ENCODE results near the gene IL34.

DNA sequence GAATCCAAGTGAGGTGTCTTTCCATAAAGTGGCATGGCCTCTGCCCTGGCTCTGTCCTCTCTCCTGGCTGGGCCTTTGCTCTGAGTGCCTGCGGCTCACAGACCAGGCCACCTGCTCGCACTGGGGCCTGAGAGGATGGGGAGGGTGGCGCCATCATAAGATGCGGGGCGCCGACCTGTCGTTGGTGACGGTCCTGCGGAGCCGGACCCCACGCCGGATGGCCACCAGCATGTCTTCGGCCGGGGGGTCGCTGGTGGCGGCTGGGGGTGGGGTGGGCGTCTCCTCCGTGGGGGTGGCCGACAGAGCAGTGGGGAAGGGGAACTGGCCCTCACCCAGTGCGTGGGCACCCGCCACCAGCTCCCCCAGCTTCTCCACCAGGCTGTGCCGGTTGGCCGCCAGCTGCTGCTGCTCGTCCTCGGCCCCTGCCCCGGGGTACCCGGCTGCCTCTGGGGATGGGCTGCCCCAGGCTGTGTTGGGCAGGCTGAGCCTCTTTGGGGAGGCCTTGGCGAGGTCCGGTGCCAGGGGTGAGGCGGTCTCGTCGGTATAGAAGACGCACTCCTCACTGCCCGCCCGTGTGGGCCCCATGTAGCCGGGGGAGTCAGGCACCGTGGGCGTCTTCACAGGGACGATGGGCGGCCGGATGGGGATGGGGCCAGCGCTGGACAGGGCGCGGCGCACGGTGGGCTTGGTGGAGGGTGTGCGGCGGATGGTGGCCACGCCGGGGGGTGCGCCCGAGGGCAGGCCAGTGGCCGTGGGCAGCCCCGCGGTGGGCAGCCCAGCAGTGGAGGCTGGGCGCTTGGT, 17.4 kb downstream of the IL34 start:
- TF ChIP-seq EGR1 (IDR thresholded peaks at IDR 0.05; ENCODE audit: low read depth in 2 of 2) (no peak), FOXA1 (IDR thresholded peaks at IDR 0.05) (no peak)
- TF ChIP-seq, protein P1, sequence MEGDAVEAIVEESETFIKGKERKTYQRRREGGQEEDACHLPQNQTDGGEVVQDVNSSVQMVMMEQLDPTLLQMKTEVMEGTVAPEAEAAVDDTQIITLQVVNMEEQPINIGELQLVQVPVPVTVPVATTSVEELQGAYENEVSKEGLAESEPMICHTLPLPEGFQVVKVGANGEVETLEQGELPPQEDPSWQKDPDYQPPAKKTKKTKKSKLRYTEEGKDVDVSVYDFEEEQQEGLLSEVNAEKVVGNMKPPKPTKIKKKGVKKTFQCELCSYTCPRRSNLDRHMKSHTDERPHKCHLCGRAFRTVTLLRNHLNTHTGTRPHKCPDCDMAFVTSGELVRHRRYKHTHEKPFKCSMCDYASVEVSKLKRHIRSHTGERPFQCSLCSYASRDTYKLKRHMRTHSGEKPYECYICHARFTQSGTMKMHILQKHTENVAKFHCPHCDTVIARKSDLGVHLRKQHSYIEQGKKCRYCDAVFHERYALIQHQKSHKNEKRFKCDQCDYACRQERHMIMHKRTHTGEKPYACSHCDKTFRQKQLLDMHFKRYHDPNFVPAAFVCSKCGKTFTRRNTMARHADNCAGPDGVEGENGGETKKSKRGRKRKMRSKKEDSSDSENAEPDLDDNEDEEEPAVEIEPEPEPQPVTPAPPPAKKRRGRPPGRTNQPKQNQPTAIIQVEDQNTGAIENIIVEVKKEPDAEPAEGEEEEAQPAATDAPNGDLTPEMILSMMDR (IDR thresholded peaks at IDR 0.05; ENCODE audit: low read depth, low read length, missing input control): no peak
